Measurements from ENCODE around the gene G6PD. TPM values are rescaled to one million over a fixed set of nuclear protein-coding genes. Genes with fewer than 3 reads are reported as not detected.

The G6PD gene
- total and polyA plus RNA-seq, 10 of the 15 experiments (the other 5 are each of a cell fraction or from before 2014, with no cell fraction given), result 1.6 to 62.5 (median 28.4) TPM

GRCh38 chrX:154515090-154515965, 31.3 kb downstream of the G6PD start:
- peak; percentile 83 for FAIRE-seq
- peak overlapping the region; percentile 1 for H3K4me2 ChIP-seq (ENCODE audit: control insufficient read depth, insufficient read depth)
- BruUV-seq (replicated peaks), result TSS peak; percentile 72
- H3K36me3 ChIP-seq (ENCODE audit: control insufficient read depth in 2 of 2, insufficient read depth in 2 of 2, low read length in 1 of 2), result no peaks in the 10 kb centered on the region
- H3K27ac ChIP-seq (ENCODE audit: control insufficient read depth, insufficient read depth), result peak overlapping the region; percentile 72
- intact Hi-C loops (cut with micrococcal nuclease; ENCODE audit: unreplicated experiment), result loop anchor here (5.0 kb wide), 1 partner anchor 38 kb away; the partner anchor contains the start of gene LAGE3
- SMC1A ChIA-PET (ENCODE audit: uncharacterized antibody, unreplicated experiment), result interaction anchor here (1.5 kb wide), 1 partner anchor 25 kb away, joined by 4 read pairs; the partner anchor contains the start of gene SLC10A3
- H2AFZ ChIP-seq (ENCODE audit: control insufficient read depth, low read depth, low read length), result peak overlapping the region; percentile 60; the same call in 1 of the 2 replicates
- POLR2A ChIA-PET, result interaction anchor here (0.9 to 2.4 kb wide), 4 partner anchors 16 to 117 kb away, joined by 3 to 12 read pairs (median 4); partner anchors contain the start of genes LAGE3, RPL10 and SLC10A3
- no peak for DNase-seq (ENCODE audit: low read depth, low spot score)
- CTCF ChIA-PET, result interaction anchor here (1.1 kb wide), 1 partner anchor 18 kb away, joined by 3 read pairs; no protein-coding TSS in a partner anchor
- in situ Hi-C loops (cut with MboI), result no loop called here
- no peaks in the 10 kb centered on the region; the same call in none of the 2 replicates for H3K79me2 ChIP-seq (ENCODE audit: control insufficient read depth, insufficient read depth, low read length)
- TF ChIP-seq E4F1 (IDR thresholded peaks at IDR 0.05; ENCODE audit: borderline replicate concordance, partially characterized antibody) (no peak), PKNOX1 (IDR thresholded peaks at IDR 0.05) (peak; percentile 33; the same call in 1 of the 2 replicates), ZBED1 (IDR thresholded peaks at IDR 0.05; ENCODE audit: borderline replicate concordance) (no peak), POLR2A (IDR thresholded peaks at IDR 0.05; ENCODE audit: low read depth, low read length) (peak; percentile 12), ATF7 (IDR thresholded peaks at IDR 0.05; ENCODE audit: low read depth) (peak; percentile 56; the same call in 1 of the 2 replicates), SPI1 (IDR thresholded peaks at IDR 0.05; ENCODE audit: borderline replicate concordance, insufficient read depth, low read depth, low read length) (peak; percentile 68; the same call in 1 of the 2 replicates), NBN (IDR thresholded peaks at IDR 0.05) (0 out of 2 replicates have a peak, but pooled peaks have one; percentile 21), CREM (IDR thresholded peaks at IDR 0.05; ENCODE audit: low read depth) (0 out of 2 replicates have a peak, but pooled peaks have one; percentile 9)
- RAD21 ChIA-PET (ENCODE audit: unreplicated experiment), result interaction anchor here (1.4 kb wide), 1 partner anchor 31 kb away, joined by 4 read pairs; no protein-coding TSS in a partner anchor
- peak; percentile 47 for ATAC-seq
- no peaks in the 10 kb centered on the region; the same call in 2 of the 3 replicates for H3K9me3 ChIP-seq (replicated peaks; ENCODE audit: control insufficient read depth, insufficient read depth, low read length)
- H4K20me1 ChIP-seq (ENCODE audit: control insufficient read depth, insufficient read depth), result no peaks in the 10 kb centered on the region
- H3K4me1 ChIP-seq (ENCODE audit: control insufficient read depth, insufficient read depth, low read length), result no peaks in the 10 kb centered on the region
- peak overlapping the region; percentile 78 for H3K4me3 ChIP-seq
- H3K9ac ChIP-seq (ENCODE audit: control insufficient read depth, insufficient read depth, low read length), result peak overlapping the region; percentile 83
- WGBS (ENCODE audit: insufficient coverage, insufficient replicate concordance, low lambda C conversion rate, missing lambda C conversion rate), result 41% methylated on average over 30 of the region's 34 CpGs
- H3K27me3 ChIP-seq (replicated peaks in 1 of 2; ENCODE audit: control insufficient read depth in 2 of 2, insufficient read depth in 2 of 2, low read length in 1 of 2), result no peaks in the 10 kb centered on the region
